Measurements from ENCODE around the gene KREMEN1. TPM values are rescaled to one million over a fixed set of nuclear protein-coding genes. Genes with fewer than 3 reads are reported as not detected.

The KREMEN1 gene
- total and polyA plus RNA-seq, 9 of the 15 experiments (the other 6 are each of a cell fraction or from before 2014, with no cell fraction given), result 0.69 to 11.5 (median 4.3) TPM

DNA sequence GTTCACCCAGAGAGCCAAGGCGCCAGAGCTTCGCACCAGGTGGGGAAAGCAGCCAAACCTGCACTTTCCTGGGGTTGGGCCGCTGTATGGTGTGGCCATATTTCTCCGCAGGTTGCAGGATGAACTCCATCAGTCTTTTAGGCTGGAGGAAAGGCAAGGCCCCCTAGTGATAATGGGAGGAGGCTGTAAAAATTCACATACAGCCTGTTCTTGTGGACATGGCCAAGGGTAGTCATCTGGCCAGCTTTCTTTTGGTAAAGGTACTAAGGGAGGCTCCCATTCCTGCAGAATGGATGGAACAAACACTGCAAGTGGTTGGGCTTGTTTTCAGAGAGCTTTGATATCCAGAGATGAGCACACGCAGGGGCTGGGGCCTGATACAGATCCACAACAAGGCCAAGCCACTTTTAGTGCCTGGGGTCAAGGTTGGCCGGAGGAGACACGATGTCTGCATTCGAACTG, 40.8 kb upstream of the KREMEN1 start:
- peak overlapping the region; percentile 72 for H3K4me2 ChIP-seq (ENCODE audit: insufficient read depth, low read length)
- no peak for TF ChIP-seq TAF15 (IDR thresholded peaks at IDR 0.05; ENCODE audit: low read depth, low read length)
- TF ChIP-seq, protein P1, sequence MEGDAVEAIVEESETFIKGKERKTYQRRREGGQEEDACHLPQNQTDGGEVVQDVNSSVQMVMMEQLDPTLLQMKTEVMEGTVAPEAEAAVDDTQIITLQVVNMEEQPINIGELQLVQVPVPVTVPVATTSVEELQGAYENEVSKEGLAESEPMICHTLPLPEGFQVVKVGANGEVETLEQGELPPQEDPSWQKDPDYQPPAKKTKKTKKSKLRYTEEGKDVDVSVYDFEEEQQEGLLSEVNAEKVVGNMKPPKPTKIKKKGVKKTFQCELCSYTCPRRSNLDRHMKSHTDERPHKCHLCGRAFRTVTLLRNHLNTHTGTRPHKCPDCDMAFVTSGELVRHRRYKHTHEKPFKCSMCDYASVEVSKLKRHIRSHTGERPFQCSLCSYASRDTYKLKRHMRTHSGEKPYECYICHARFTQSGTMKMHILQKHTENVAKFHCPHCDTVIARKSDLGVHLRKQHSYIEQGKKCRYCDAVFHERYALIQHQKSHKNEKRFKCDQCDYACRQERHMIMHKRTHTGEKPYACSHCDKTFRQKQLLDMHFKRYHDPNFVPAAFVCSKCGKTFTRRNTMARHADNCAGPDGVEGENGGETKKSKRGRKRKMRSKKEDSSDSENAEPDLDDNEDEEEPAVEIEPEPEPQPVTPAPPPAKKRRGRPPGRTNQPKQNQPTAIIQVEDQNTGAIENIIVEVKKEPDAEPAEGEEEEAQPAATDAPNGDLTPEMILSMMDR (IDR thresholded peaks at IDR 0.05 in 2 of 3, conservative IDR thresholded peaks at IDR 0.05 in 1 of 3; ENCODE audit: insufficient read depth in 2 of 3, low read depth in 1 of 3, low read length in 3 of 3), result peak in 1 of 3 experiments; percentile 18; a peak in 1 of 6 replicates
- no peak for TF ChIP-seq EP400 (IDR thresholded peaks at IDR 0.05)
- no peak for TF ChIP-seq TGIF2 (CRISPR knock-in tag; IDR thresholded peaks at IDR 0.05)
- TF ChIP-seq, protein P2, sequence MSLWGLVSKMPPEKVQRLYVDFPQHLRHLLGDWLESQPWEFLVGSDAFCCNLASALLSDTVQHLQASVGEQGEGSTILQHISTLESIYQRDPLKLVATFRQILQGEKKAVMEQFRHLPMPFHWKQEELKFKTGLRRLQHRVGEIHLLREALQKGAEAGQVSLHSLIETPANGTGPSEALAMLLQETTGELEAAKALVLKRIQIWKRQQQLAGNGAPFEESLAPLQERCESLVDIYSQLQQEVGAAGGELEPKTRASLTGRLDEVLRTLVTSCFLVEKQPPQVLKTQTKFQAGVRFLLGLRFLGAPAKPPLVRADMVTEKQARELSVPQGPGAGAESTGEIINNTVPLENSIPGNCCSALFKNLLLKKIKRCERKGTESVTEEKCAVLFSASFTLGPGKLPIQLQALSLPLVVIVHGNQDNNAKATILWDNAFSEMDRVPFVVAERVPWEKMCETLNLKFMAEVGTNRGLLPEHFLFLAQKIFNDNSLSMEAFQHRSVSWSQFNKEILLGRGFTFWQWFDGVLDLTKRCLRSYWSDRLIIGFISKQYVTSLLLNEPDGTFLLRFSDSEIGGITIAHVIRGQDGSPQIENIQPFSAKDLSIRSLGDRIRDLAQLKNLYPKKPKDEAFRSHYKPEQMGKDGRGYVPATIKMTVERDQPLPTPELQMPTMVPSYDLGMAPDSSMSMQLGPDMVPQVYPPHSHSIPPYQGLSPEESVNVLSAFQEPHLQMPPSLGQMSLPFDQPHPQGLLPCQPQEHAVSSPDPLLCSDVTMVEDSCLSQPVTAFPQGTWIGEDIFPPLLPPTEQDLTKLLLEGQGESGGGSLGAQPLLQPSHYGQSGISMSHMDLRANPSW (CRISPR knock-in tag; IDR thresholded peaks at IDR 0.05), result no peak
- no peak for TF ChIP-seq ZNF217 (CRISPR knock-in tag; IDR thresholded peaks at IDR 0.05)
- TF ChIP-seq, protein P3, sequence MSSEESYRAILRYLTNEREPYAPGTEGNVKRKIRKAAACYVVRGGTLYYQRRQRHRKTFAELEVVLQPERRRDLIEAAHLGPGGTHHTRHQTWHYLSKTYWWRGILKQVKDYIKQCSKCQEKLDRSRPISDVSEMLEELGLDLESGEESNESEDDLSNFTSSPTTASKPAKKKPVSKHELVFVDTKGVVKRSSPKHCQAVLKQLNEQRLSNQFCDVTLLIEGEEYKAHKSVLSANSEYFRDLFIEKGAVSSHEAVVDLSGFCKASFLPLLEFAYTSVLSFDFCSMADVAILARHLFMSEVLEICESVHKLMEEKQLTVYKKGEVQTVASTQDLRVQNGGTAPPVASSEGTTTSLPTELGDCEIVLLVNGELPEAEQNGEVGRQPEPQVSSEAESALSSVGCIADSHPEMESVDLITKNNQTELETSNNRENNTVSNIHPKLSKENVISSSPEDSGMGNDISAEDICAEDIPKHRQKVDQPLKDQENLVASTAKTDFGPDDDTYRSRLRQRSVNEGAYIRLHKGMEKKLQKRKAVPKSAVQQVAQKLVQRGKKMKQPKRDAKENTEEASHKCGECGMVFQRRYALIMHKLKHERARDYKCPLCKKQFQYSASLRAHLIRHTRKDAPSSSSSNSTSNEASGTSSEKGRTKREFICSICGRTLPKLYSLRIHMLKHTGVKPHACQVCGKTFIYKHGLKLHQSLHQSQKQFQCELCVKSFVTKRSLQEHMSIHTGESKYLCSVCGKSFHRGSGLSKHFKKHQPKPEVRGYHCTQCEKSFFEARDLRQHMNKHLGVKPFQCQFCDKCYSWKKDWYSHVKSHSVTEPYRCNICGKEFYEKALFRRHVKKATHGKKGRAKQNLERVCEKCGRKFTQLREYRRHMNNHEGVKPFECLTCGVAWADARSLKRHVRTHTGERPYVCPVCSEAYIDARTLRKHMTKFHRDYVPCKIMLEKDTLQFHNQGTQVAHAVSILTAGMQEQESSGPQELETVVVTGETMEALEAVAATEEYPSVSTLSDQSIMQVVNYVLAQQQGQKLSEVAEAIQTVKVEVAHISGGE (CRISPR knock-in tag; IDR thresholded peaks at IDR 0.05), result no peak
- TF ChIP-seq, protein P4, sequence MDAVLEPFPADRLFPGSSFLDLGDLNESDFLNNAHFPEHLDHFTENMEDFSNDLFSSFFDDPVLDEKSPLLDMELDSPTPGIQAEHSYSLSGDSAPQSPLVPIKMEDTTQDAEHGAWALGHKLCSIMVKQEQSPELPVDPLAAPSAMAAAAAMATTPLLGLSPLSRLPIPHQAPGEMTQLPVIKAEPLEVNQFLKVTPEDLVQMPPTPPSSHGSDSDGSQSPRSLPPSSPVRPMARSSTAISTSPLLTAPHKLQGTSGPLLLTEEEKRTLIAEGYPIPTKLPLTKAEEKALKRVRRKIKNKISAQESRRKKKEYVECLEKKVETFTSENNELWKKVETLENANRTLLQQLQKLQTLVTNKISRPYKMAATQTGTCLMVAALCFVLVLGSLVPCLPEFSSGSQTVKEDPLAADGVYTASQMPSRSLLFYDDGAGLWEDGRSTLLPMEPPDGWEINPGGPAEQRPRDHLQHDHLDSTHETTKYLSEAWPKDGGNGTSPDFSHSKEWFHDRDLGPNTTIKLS (IDR thresholded peaks at IDR 0.05; ENCODE audit: borderline replicate concordance, low read depth), result no peak
- no peak for TF ChIP-seq KAT8 (IDR thresholded peaks at IDR 0.05; ENCODE audit: low read depth)
- no peak for TF ChIP-seq MAFF (IDR thresholded peaks at IDR 0.05; ENCODE audit: low read length)
- TF ChIP-seq ZNF696 (CRISPR knock-in tag; conservative IDR thresholded peaks at IDR 0.05), result no peak
- no peak for TF ChIP-seq ZNF274 (IDR thresholded peaks at IDR 0.05; ENCODE audit: borderline replicate concordance, low read depth, low read length)

More for the DNA sequence above, 40.8 kb upstream of the KREMEN1 start:
- CTCF ChIA-PET (ENCODE audit: low intra/inter-chr PET ratio), result no interaction called here
- peak overlapping the region; percentile 70 to 79; a peak in 2 of 4 replicates for H3K9ac ChIP-seq (ENCODE audit: insufficient read depth in 1 of 2, low read depth in 2 of 2, low read length in 2 of 2)
- WGBS (ENCODE audit: insufficient coverage, low coverage, missing lambda C conversion rate), result 59% methylated on average over 7 of the region's 8 CpGs
- no peak overlapping the region for H3K4me3 ChIP-seq
- H2AFZ ChIP-seq (ENCODE audit: low read depth, low read length), result peak overlapping the region; percentile 76
- peaks cover 25 to 37% of the 10 kb centered on the region in 2 experiments for H3K4me1 ChIP-seq (replicated peaks in 1 of 2; ENCODE audit: control insufficient read depth in 2 of 2, insufficient read depth in 2 of 2, low read length in 2 of 2)
- H3K27me3 ChIP-seq (ENCODE audit: control insufficient read depth in 2 of 2, insufficient read depth in 2 of 2, low read length in 2 of 2), result no peaks in the 10 kb centered on the region
- in situ Hi-C loops (cut with MboI), result no loop called here
- no peaks in the 10 kb centered on the region for H3K36me3 ChIP-seq (ENCODE audit: control insufficient read depth, insufficient read depth, low read length)
- H3K79me2 ChIP-seq (ENCODE audit: control insufficient read depth, insufficient read depth, low read length), result no peaks in the 10 kb centered on the region; the same call in 1 of the 3 replicates
- POLR2A ChIA-PET, result interaction anchor here (0.6 kb wide), 1 partner anchor 50 kb away, joined by 3 read pairs; no protein-coding TSS in a partner anchor
- FAIRE-seq, result no peak
- peak overlapping the region; percentile 89; the same call in 2 of the 3 replicates for H3K27ac ChIP-seq (ENCODE audit: extremely low read depth, low read depth, low read length)
- no peaks in the 10 kb centered on the region for H3K9me3 ChIP-seq (replicated peaks; ENCODE audit: control insufficient read depth, insufficient read depth, low read depth, low read length)
- intact Hi-C loops (cut with micrococcal nuclease), result no loop called here
- H3K9me1 ChIP-seq (ENCODE audit: control insufficient read depth, insufficient read depth, low read length), result no peaks in the 10 kb centered on the region
- H4K20me1 ChIP-seq (replicated peaks; ENCODE audit: control insufficient read depth, insufficient read depth, low read length), result no peaks in the 10 kb centered on the region
- DNase-seq (ENCODE audit: extremely low read depth in 1 of 4, low spot score in 3 of 4), result peak in 1 of 4 experiments; percentile 24
- no TSS peak for BruUV-seq (replicated peaks)
- ATAC-seq, result peak; percentile 37; the same call in 2 of the 3 replicates
